Measurements from ENCODE around the gene TBL1XR1.

Gene TBL1XR1

DNA sequence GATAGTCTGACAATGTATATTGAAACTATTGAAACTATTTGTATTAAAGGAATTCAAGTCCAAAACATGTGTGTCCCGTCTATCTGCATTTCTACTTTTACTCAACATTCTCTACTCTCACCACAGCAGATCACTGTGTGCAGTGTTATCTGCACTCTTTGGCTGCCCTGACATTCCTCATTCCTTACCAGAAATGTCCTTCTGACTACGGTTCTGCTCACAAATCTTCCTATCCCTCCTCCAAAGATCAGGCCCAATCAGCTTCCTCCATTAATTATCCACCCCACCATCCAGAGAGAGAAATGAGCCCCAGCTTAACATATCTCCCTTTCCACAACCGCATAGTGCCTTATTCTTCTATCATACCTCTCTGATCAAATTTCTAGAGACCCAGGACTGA lies 94.7 kb downstream of the TBL1XR1 start:
- Histone ChIP-seq H3K18ac (ENCODE audit: low read length) (no peak overlapping the region), H4K8ac (ENCODE audit: low read depth, low read length) (no peak overlapping the region), H3K4me3 (ENCODE audit: low read length in 2 of 2) (no peak overlapping the region), H2BK5ac (ENCODE audit: low read length) (no peak overlapping the region), H4K91ac (ENCODE audit: low read depth, low read length, poor library complexity) (no peak overlapping the region), H2BK120ac (ENCODE audit: low read depth, low read length) (no peak overlapping the region), H2BK12ac (ENCODE audit: low read length) (no peak overlapping the region), H3K36me3 (replicated peaks in 1 of 2; ENCODE audit: control insufficient read depth in 2 of 2, insufficient read depth in 2 of 2, low read length in 2 of 2) (peaks cover 0 to 29% of the 10 kb centered on the region in 2 donors), H3K4me2 (ENCODE audit: insufficient read depth, low read length, poor library complexity, severe bottlenecking) (no peak overlapping the region), H3K9ac (ENCODE audit: low read depth, low read length, poor library complexity) (no peak overlapping the region), H2AK5ac (ENCODE audit: low read depth, low read length) (no peak overlapping the region), H3K23ac (ENCODE audit: low read depth, low read length, poor library complexity) (no peak overlapping the region), H3K27ac (replicated peaks; ENCODE audit: low read length) (no peak overlapping the region), H3K79me1 (ENCODE audit: low read depth, low read length) (peaks cover 3% of the 10 kb centered on the region), H3K4ac (ENCODE audit: low read length) (no peak overlapping the region), H3K14ac (ENCODE audit: low read length) (no peak overlapping the region), H3K4me1 (ENCODE audit: control insufficient read depth in 2 of 2, insufficient read depth in 1 of 2, low read depth in 1 of 2, low read length in 2 of 2) (peaks cover 0 to 10% of the 10 kb centered on the region in 2 donors), H3K9me3 (replicated peaks in 1 of 2; ENCODE audit: control insufficient read depth in 2 of 2, insufficient read depth in 1 of 2, low read depth in 1 of 2, low read length in 2 of 2) (peaks cover 0 to 21% of the 10 kb centered on the region in 2 donors), H3K27me3 (ENCODE audit: control insufficient read depth in 3 of 3, insufficient read depth in 3 of 3, low read depth in 1 of 3, low read length in 3 of 3) (no peaks in the 10 kb centered on the region), H2AFZ (ENCODE audit: low read length) (no peak overlapping the region), H2BK15ac (ENCODE audit: low read length) (no peak overlapping the region)
- no CpG with 5 or more reads among the region's 3 CpGs for WGBS, 2 donors (ENCODE audit: extremely low coverage in 2 of 2, insufficient read length in 2 of 2, insufficient replicate concordance in 1 of 2)
- no peak for DNase-seq (ENCODE audit: low spot score)

DNA sequence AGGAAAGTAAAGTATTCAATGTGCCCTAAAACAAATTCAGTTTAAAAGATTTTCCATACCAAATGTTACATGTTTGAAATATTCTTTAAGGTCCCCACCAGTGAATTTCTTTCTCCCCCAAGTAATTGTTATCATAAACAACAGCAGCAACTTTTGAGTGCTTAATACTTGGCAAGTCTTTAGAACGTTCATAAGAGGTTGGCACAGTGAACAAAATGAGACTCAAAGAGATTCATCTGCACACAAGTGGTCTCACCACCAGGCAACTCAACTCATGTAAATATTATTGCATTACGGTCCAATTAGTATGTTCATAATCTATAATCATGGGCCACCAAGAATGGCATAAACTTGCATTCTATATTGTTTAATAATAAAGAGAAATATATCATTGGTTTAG lies 98.7 kb downstream of the TBL1XR1 start:
- peaks cover 0 to 3% of the 10 kb centered on the region in 2 donors for H3K4me1 ChIP-seq (ENCODE audit: control insufficient read depth in 2 of 2, insufficient read depth in 1 of 2, low read depth in 1 of 2, low read length in 2 of 2)
- no peak overlapping the region for H2BK120ac ChIP-seq (ENCODE audit: low read depth, low read length)
- H3K79me1 ChIP-seq (ENCODE audit: low read depth, low read length), result peaks cover 3% of the 10 kb centered on the region
- H3K4me2 ChIP-seq (ENCODE audit: insufficient read depth, low read length, poor library complexity, severe bottlenecking), result no peak overlapping the region
- no peak overlapping the region for H2BK15ac ChIP-seq (ENCODE audit: low read length)
- H2AK5ac ChIP-seq (ENCODE audit: low read depth, low read length), result no peak overlapping the region
- no peak overlapping the region for H3K23ac ChIP-seq (ENCODE audit: low read depth, low read length, poor library complexity)
- no peak overlapping the region for H3K27ac ChIP-seq (replicated peaks; ENCODE audit: low read length)
- H2AFZ ChIP-seq (ENCODE audit: low read length), result no peak overlapping the region
- WGBS, 2 donors (ENCODE audit: extremely low coverage in 2 of 2, insufficient read length in 2 of 2, insufficient replicate concordance in 1 of 2), result no CpG with 5 or more reads among the region's 2 CpGs
- no peaks in the 10 kb centered on the region for H3K27me3 ChIP-seq (ENCODE audit: control insufficient read depth in 3 of 3, insufficient read depth in 3 of 3, low read depth in 1 of 3, low read length in 3 of 3)
- no peak overlapping the region for H2BK5ac ChIP-seq (ENCODE audit: low read length)
- H3K4me3 ChIP-seq (ENCODE audit: low read length in 2 of 2), result no peak overlapping the region
- H3K4ac ChIP-seq (ENCODE audit: low read length), result no peak overlapping the region
- no peak overlapping the region for H4K8ac ChIP-seq (ENCODE audit: low read depth, low read length)
- H4K91ac ChIP-seq (ENCODE audit: low read depth, low read length, poor library complexity), result no peak overlapping the region
- H3K9ac ChIP-seq (ENCODE audit: low read depth, low read length, poor library complexity), result no peak overlapping the region
- H3K18ac ChIP-seq (ENCODE audit: low read length), result no peak overlapping the region
- no peak overlapping the region for H3K14ac ChIP-seq (ENCODE audit: low read length)
- H3K9me3 ChIP-seq (replicated peaks in 1 of 2; ENCODE audit: control insufficient read depth in 2 of 2, insufficient read depth in 1 of 2, low read depth in 1 of 2, low read length in 2 of 2), result peaks cover 0 to 52% of the 10 kb centered on the region in 2 donors
- no peak overlapping the region for H2BK12ac ChIP-seq (ENCODE audit: low read length)
- H3K36me3 ChIP-seq (replicated peaks in 1 of 2; ENCODE audit: control insufficient read depth in 2 of 2, insufficient read depth in 2 of 2, low read length in 2 of 2), result peaks cover 0 to 55% of the 10 kb centered on the region in 2 donors
- no peak for DNase-seq (ENCODE audit: low spot score)

GRCh38 chr3:177096615-177097014 lies 100.7 kb downstream of the TBL1XR1 start:
- peaks cover 0 to 64% of the 10 kb centered on the region in 2 donors for H3K9me3 ChIP-seq (replicated peaks in 1 of 2; ENCODE audit: control insufficient read depth in 2 of 2, insufficient read depth in 1 of 2, low read depth in 1 of 2, low read length in 2 of 2)
- no peak overlapping the region for H3K18ac ChIP-seq (ENCODE audit: low read length)
- H3K14ac ChIP-seq (ENCODE audit: low read length), result no peak overlapping the region

GRCh38 chr3:177093966-177094365 lies 103.3 kb downstream of the TBL1XR1 start:
- no peaks in the 10 kb centered on the region for H3K27me3 ChIP-seq (ENCODE audit: control insufficient read depth in 3 of 3, insufficient read depth in 3 of 3, low read depth in 1 of 3, low read length in 3 of 3)
- no peak for DNase-seq (ENCODE audit: low spot score)
- H3K9ac ChIP-seq (ENCODE audit: low read depth, low read length, poor library complexity), result no peak overlapping the region
- no peak overlapping the region for H3K14ac ChIP-seq (ENCODE audit: low read length)
- no peak overlapping the region for H3K4me2 ChIP-seq (ENCODE audit: insufficient read depth, low read length, poor library complexity, severe bottlenecking)
- no peak overlapping the region for H2AFZ ChIP-seq (ENCODE audit: low read length)
- no peak overlapping the region for H3K4ac ChIP-seq (ENCODE audit: low read length)
- H3K18ac ChIP-seq (ENCODE audit: low read length), result no peak overlapping the region
- H3K4me1 ChIP-seq (ENCODE audit: control insufficient read depth in 2 of 2, insufficient read depth in 1 of 2, low read depth in 1 of 2, low read length in 2 of 2), result no peaks in the 10 kb centered on the region
- no peak overlapping the region for H4K91ac ChIP-seq (ENCODE audit: low read depth, low read length, poor library complexity)
- peaks cover 0 to 79% of the 10 kb centered on the region in 2 donors for H3K36me3 ChIP-seq (replicated peaks in 1 of 2; ENCODE audit: control insufficient read depth in 2 of 2, insufficient read depth in 2 of 2, low read length in 2 of 2)
- H2BK15ac ChIP-seq (ENCODE audit: low read length), result no peak overlapping the region
- H3K27ac ChIP-seq (replicated peaks; ENCODE audit: low read length), result no peak overlapping the region
- H4K8ac ChIP-seq (ENCODE audit: low read depth, low read length), result no peak overlapping the region
- no peak overlapping the region for H2BK5ac ChIP-seq (ENCODE audit: low read length)
- no peak overlapping the region for H2BK120ac ChIP-seq (ENCODE audit: low read depth, low read length)
- no peak overlapping the region for H3K23ac ChIP-seq (ENCODE audit: low read depth, low read length, poor library complexity)
- H3K79me1 ChIP-seq (ENCODE audit: low read depth, low read length), result peaks cover 3% of the 10 kb centered on the region
- no peak overlapping the region for H3K4me3 ChIP-seq (ENCODE audit: low read length in 2 of 2)
- no peak overlapping the region for H2AK5ac ChIP-seq (ENCODE audit: low read depth, low read length)
- H2BK12ac ChIP-seq (ENCODE audit: low read length), result no peak overlapping the region
- peaks cover 0 to 63% of the 10 kb centered on the region in 2 donors for H3K9me3 ChIP-seq (replicated peaks in 1 of 2; ENCODE audit: control insufficient read depth in 2 of 2, insufficient read depth in 1 of 2, low read depth in 1 of 2, low read length in 2 of 2)

More at GRCh38 chr3:177096615-177097014, 100.7 kb downstream of the TBL1XR1 start:
- H2BK12ac ChIP-seq (ENCODE audit: low read length), result no peak overlapping the region
- no peak overlapping the region for H3K23ac ChIP-seq (ENCODE audit: low read depth, low read length, poor library complexity)
- no peak overlapping the region for H4K8ac ChIP-seq (ENCODE audit: low read depth, low read length)
- no peak overlapping the region for H3K4ac ChIP-seq (ENCODE audit: low read length)
- no peak overlapping the region for H4K91ac ChIP-seq (ENCODE audit: low read depth, low read length, poor library complexity)
- WGBS, 2 donors (ENCODE audit: extremely low coverage in 2 of 2, insufficient read length in 2 of 2, insufficient replicate concordance in 1 of 2), result no CpG with 5 or more reads among the region's 1 CpG
- H3K9ac ChIP-seq (ENCODE audit: low read depth, low read length, poor library complexity), result no peak overlapping the region
- no peak for DNase-seq (ENCODE audit: low spot score)
- H2AK5ac ChIP-seq (ENCODE audit: low read depth, low read length), result no peak overlapping the region
- no peaks in the 10 kb centered on the region for H3K4me1 ChIP-seq (ENCODE audit: control insufficient read depth in 2 of 2, insufficient read depth in 1 of 2, low read depth in 1 of 2, low read length in 2 of 2)
- peaks cover 0 to 69% of the 10 kb centered on the region in 2 donors for H3K36me3 ChIP-seq (replicated peaks in 1 of 2; ENCODE audit: control insufficient read depth in 2 of 2, insufficient read depth in 2 of 2, low read length in 2 of 2)
- H2BK120ac ChIP-seq (ENCODE audit: low read depth, low read length), result no peak overlapping the region
- H3K4me3 ChIP-seq (ENCODE audit: low read length in 2 of 2), result no peak overlapping the region
- peaks cover 3% of the 10 kb centered on the region for H3K79me1 ChIP-seq (ENCODE audit: low read depth, low read length)
- no peak overlapping the region for H2BK15ac ChIP-seq (ENCODE audit: low read length)
- H3K4me2 ChIP-seq (ENCODE audit: insufficient read depth, low read length, poor library complexity, severe bottlenecking), result no peak overlapping the region
- H3K27ac ChIP-seq (replicated peaks; ENCODE audit: low read length), result no peak overlapping the region
- no peaks in the 10 kb centered on the region for H3K27me3 ChIP-seq (ENCODE audit: control insufficient read depth in 3 of 3, insufficient read depth in 3 of 3, low read depth in 1 of 3, low read length in 3 of 3)
- H2BK5ac ChIP-seq (ENCODE audit: low read length), result no peak overlapping the region
- no peak overlapping the region for H2AFZ ChIP-seq (ENCODE audit: low read length)

Measured in neuronal stem cell (in vitro differentiated cells).